GM21526 (cell line): Measurements from ENCODE around the gene HOXA2.

Experiments
- ATAC-seq: cut with Tn5 transposase; IDR thresholded peaks from one replicate; pipeline ENCODE4 v1.9.1; 2021; ENCODE audit warnings: moderate library complexity; ENCODE audit not compliant: unreplicated experiment, low FRiP score

The HOXA2 gene

DNA sequence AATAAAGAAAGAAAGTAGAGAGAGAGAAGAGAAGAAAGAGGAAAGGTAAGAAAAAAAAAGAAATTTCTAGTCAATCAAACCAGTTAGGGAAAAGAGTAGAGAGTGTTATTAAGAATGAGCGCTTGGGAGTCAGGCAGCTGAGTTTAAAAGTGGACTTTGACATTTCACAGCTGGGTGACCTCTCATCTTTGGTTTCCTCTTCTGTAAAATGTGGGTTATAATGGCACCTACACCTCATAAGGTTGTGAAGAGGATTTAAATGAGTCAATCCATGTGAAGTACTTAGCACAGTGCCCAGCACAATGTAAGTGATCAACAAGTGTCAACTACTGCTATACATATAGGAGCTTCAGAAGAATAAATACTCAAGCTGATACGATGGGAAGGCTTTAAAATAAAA, 18.8 kb downstream of the HOXA2 start:
- ATAC-seq: no peak

GRCh38 chr7:27082171-27082570, 20.3 kb downstream of the HOXA2 start:
- no peak for ATAC-seq

- no peak for ATAC-seq
Observed at GRCh38 chr7:27080844-27081436, 21.5 kb downstream of the HOXA2 start.

GRCh38 chr7:27079234-27079975, 23.1 kb downstream of the HOXA2 start:
- ATAC-seq: no peak

GRCh38 chr7:27078616-27079233, 23.8 kb downstream of the HOXA2 start:
- ATAC-seq: no peak

- no peak for ATAC-seq
Observed at GRCh38 chr7:27073076-27073475, 29.4 kb downstream of the HOXA2 start.

GRCh38 chr7:27071622-27072390, 30.7 kb downstream of the HOXA2 start:
- no peak for ATAC-seq

DNA sequence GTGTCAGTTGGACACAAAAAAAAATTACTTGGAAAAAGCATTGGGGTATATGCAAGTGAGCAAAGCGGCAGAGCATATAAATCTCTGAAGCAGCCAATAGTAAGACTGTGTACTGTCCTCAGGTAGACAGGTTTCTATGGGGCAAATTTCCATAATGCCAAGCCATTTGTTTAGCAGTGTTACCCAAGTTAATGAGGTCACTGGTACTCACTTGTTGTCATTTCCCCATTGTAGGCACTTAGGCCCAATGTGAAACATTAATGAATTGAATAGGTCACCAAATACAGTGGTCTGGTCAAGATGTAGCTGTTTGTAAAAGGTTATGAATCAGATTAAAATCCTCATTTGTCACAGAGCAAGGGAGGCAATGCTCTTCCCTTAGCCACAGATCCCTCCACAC, 34.2 kb downstream of the HOXA2 start:
- no peak for ATAC-seq

DNA sequence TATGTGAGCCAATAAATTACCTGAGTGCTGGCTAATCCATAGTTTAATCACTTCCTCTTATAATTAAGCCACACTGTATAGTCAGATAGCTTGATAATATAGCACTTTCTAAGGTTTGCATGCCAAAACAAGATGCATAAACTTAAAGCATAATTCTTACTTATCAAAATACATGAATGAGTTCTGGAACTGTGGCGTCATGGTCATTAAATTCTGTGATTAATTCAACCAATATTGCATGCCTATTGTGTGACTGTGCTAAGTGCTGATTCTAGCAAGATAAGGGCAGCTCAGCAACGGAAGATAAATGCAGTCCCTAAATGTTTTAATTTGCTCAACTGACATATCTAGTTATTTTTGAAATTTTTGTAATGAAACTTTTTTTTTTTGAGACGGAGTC, 36.3 kb downstream of the HOXA2 start:
- ATAC-seq: no peak

GRCh38 chr7:27065709-27066108, 36.8 kb downstream of the HOXA2 start:
- no peak for ATAC-seq

DNA sequence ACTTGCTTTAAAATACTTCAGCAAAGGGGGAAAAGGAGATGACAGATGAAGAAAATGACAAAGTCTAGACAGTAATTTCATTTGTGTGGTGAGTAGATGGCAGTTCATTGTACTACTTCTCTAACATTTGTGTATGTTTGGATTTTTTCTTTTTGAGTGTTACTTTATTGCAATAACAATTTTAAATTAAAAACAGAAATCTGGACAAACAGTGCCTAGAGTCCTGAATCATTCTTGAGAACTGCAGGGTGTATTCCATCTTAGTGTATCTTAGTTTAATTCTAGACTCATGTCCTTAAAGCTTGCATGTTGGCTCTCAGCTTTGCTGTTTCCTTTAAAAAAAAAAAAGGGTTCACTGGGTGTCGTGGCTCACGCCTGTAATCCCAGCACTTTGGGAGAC, 37.8 kb downstream of the HOXA2 start:
- ATAC-seq: no peak

- no peak for ATAC-seq
Observed at GRCh38 chr7:27064159-27064558, 38.3 kb downstream of the HOXA2 start.

GRCh38 chr7:27062946-27063345, 39.5 kb downstream of the HOXA2 start:
- ATAC-seq: no peak

DNA sequence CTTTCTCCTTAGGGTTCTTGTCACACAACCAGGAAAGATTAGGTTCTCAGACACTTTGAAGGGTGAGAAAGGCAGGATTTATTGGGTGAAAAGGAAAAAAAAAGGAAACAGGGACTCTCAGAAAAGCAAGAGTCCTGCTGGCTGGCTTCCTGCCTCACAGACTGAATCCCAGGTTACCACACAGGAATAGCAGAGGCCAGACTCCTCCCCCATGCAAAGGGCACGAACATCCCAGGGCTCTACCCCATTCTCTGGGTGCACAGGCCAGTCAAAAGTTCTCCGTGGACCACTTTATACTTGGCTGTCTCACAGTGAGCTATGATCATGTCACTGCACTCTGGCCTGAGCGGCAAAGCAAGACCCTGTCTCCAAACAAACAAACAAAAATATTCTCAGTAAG, 49.3 kb downstream of the HOXA2 start:
- no peak for ATAC-seq

GRCh38 chr7:27051451-27051850, 51.0 kb downstream of the HOXA2 start:
- ATAC-seq: no peak
